ENCODE measurements around the gene ANKRD37. TPM values are rescaled to one million over a fixed set of nuclear protein-coding genes. Genes with fewer than 3 reads are reported as not detected.

The ANKRD37 gene
- polyA plus RNA-seq, 3 donors: 12.3 to 15.4 (median 14.1) TPM

GRCh38 chr4:185408432-185408831 is 11.8 kb downstream of the ANKRD37 start:
- no peak for DNase-seq

- no peak for DNase-seq
Measured at GRCh38 chr4:185411849-185412248, 15.2 kb downstream of the ANKRD37 start.

- DNase-seq: no peak
Measured at GRCh38 chr4:185412412-185412811, 15.8 kb downstream of the ANKRD37 start.

- no peak for DNase-seq
Measured at GRCh38 chr4:185416955-185417354, 20.3 kb downstream of the ANKRD37 start.

- no peak for DNase-seq
Measured at GRCh38 chr4:185421366-185422124, 24.9 kb downstream of the ANKRD37 start.

- DNase-seq: peak; percentile 3
Measured at GRCh38 chr4:185424905-185425646, 28.4 kb downstream of the ANKRD37 start.

GRCh38 chr4:185425647-185426352 is 29.2 kb downstream of the ANKRD37 start, which contains the start of gene UFSP2:
Gene UFSP2, minus strand, starts transcription at chr4:185425964. Its CDS starts 96 bp downstream, at chr4:185425868.
- peak; percentile 92 for DNase-seq

- no peak for DNase-seq
Measured at GRCh38 chr4:185426960-185427688, 30.5 kb downstream of the ANKRD37 start.

GRCh38 chr4:185429660-185430059 is 33.0 kb downstream of the ANKRD37 start:
- no peak for DNase-seq

- no peak for DNase-seq
Measured at GRCh38 chr4:185435466-185435865, 38.8 kb downstream of the ANKRD37 start.

GRCh38 chr4:185437809-185438208 is 41.2 kb downstream of the ANKRD37 start:
- no peak for DNase-seq

- no peak for DNase-seq
Measured at GRCh38 chr4:185441479-185441878, 44.8 kb downstream of the ANKRD37 start.

GRCh38 chr4:185445209-185445608 is 48.6 kb downstream of the ANKRD37 start:
- DNase-seq: no peak

Other genes starting within 250 kb of the ANKRD37 start
- 10 to 100 TPM; 39.6 to 48.8 (median 45.3) TPM for gene CFAP97, start 192.8 kb upstream of the ANKRD37 start, polyA plus RNA-seq (ENCODE audit: insufficient read length in 3 of 3)
- gene SNX25, start 187.2 kb upstream of the ANKRD37 start, polyA plus RNA-seq (ENCODE audit: insufficient read length in 3 of 3): 10 to 100 TPM; 20.9 to 23.6 (median 22.8) TPM
- gene LRP2BP, start 917 bp upstream of the ANKRD37 start, polyA plus RNA-seq (ENCODE audit: insufficient read length in 3 of 3): 1 to 10 TPM; 2.3 to 5.9 (median 5.0) TPM
- gene UFSP2, start 29.1 kb downstream of the ANKRD37 start, polyA plus RNA-seq (ENCODE audit: insufficient read length in 3 of 3): 10 to 100 TPM; 57.5 to 73.7 (median 69.7) TPM
- 1 to 10 TPM; 2.4 to 2.8 (median 2.4) TPM for gene CCDC110, start 74.9 kb downstream of the ANKRD37 start, polyA plus RNA-seq (ENCODE audit: insufficient read length in 3 of 3)
- 1 to 10 TPM; 4.5 to 4.9 (median 4.7) TPM for gene PDLIM3, start 138.7 kb downstream of the ANKRD37 start, polyA plus RNA-seq (ENCODE audit: insufficient read length in 3 of 3)